Testis (tissue), 3 donors: ENCODE measurements around the gene TRPM4. TPM values are rescaled to one million over a fixed set of nuclear protein-coding genes. Genes with fewer than 3 reads are reported as not detected.
A peak's percentile ranks its signal among the peaks of the same experiment; 100 is the strongest.
"Not testable (repeated sequence)": the region's sequence is repeated elsewhere in the genome, so short reads cannot be mapped to it uniquely, and the experiment has no call there.

ENCODE experiments used
- DNase-seq: peaks from one replicate; pipeline ENCODE4 v3.0.0-alpha.2; 2019
- H3K27ac ChIP-seq, 2 donors: fragments of 200-600 bp; sonication (generic); one replicate each; pipeline ENCODE4 v1.5.1; 2019
- H3K27me3 ChIP-seq: fragments of 200-600 bp; sonication (generic); one replicate; pipeline ENCODE4 v1.5.1; 2019
- H3K36me3 ChIP-seq: fragments of 200-600 bp; sonication (generic); one replicate; pipeline ENCODE4 v1.5.1; 2017; ENCODE audit warnings: low read depth; ENCODE audit errors: missing control alignments
- H3K4me1 ChIP-seq: fragments of 200-600 bp; sonication (generic); one replicate; pipeline ENCODE4 v1.5.1; 2019
- H3K4me3 ChIP-seq, 2 donors: fragments of 200-600 bp; sonication (generic); one replicate each; pipeline ENCODE4 v1.5.1; 2017 to 2019
- H3K9me3 ChIP-seq: fragments of 200-600 bp; sonication (generic); one replicate; pipeline ENCODE4 v1.5.1; 2017
- CTCF ChIP-seq, 3 experiments: fragments of 450-650 bp in 2 of 3; fragments of 200-600 bp in 1 of 3; sonication (generic) in 1 of 3; IDR thresholded peaks; one replicate each; pipeline ENCODE4 v1.5.1; 2016 to 2019; ENCODE audit warnings: antibody characterized with exemption in 3 of 3, mild to moderate bottlenecking in 2 of 3, moderate library complexity in 1 of 3
- POLR2A ChIP-seq: fragments of 450-650 bp; IDR thresholded peaks from one replicate; pipeline ENCODE4 v1.6.1; 2017; ENCODE audit warnings: antibody characterized with exemption, mild to moderate bottlenecking, moderate library complexity
- WGBS, 2 donors: methylation state at CpG; one replicate each; pipeline ENCODE4 v1.1.5; 2018; 5-methylcytosine and 5-hydroxymethylcytosine counted together
- intact Hi-C: fragments of 100-400 bp; cut with DNase I; formaldehyde crosslinking; loops from one replicate; pipeline ENCODE4 v1.15.1; 2023; ENCODE audit warnings: low total_unique reads
- polyA plus RNA-seq: library from polyadenylated mRNA; stranded (reverse); fragments of 350-450 nt; fragmentation: Illumina TruSeq; extraction: RNeasy Lipid Tissue Mini Kit (QIAGEN cat#74804); gene quantifications from one replicate; pipeline ENCODE4 v1.2.3, GENCODE V29; 2014; ENCODE audit warnings: low read depth, low replicate concordance; ENCODE audit not compliant: insufficient read depth
- total RNA-seq, 2 donors: library from RNA; depleted of rRNA; stranded (reverse); fragments of >200 nt; gene quantifications; one replicate each; pipeline ENCODE4 v1.2.3, GENCODE V29; 2016

The TRPM4 gene
- total and polyA plus RNA-seq, 3 donors from 2014 or later, result 16.0 to 45.7 (median 30.5) TPM

DNA sequence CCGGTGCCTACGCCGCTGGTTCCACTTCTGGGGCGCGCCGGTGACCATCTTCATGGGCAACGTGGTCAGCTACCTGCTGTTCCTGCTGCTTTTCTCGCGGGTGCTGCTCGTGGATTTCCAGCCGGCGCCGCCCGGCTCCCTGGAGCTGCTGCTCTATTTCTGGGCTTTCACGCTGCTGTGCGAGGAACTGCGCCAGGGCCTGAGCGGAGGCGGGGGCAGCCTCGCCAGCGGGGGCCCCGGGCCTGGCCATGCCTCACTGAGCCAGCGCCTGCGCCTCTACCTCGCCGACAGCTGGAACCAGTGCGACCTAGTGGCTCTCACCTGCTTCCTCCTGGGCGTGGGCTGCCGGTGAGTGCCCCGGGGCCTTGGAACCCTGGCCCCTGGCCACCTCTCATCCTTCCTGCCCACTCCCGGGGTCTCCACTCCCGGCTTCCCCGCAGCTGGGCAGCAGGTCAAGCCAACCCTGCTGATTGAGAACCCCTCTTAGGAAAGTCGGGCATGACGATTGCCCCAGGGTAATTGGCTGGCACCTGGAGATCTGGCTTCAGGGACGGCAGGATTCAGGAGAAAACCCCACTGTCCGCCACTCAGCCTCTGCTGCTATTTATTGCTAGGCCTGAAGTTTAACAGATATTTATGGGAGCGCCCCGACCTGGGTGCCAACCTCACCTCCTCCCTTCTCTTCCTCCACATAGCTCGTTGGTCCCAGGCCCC lies 39.1 kb downstream of the TRPM4 start:
- H3K4me3 ChIP-seq, result peak overlapping the region in 1 of 2 donors; percentile 21
- 50 to 60% methylated on average over 6 to 40 of the region's 40 CpGs for WGBS, 2 donors
- H3K27me3 ChIP-seq, result no peaks in the 10 kb centered on the region
- no peak overlapping the region for H3K27ac ChIP-seq
- intact Hi-C loops, result no loop called here
- peaks cover 2% of the 10 kb centered on the region for H3K36me3 ChIP-seq
- no peaks in the 10 kb centered on the region for H3K9me3 ChIP-seq
- H3K4me1 ChIP-seq, result no peaks in the 10 kb centered on the region
- no peak for DNase-seq
- TF ChIP-seq POLR2A, result no peak
- TF ChIP-seq CTCF (IDR thresholded peaks at IDR 0.05), result no peak

DNA sequence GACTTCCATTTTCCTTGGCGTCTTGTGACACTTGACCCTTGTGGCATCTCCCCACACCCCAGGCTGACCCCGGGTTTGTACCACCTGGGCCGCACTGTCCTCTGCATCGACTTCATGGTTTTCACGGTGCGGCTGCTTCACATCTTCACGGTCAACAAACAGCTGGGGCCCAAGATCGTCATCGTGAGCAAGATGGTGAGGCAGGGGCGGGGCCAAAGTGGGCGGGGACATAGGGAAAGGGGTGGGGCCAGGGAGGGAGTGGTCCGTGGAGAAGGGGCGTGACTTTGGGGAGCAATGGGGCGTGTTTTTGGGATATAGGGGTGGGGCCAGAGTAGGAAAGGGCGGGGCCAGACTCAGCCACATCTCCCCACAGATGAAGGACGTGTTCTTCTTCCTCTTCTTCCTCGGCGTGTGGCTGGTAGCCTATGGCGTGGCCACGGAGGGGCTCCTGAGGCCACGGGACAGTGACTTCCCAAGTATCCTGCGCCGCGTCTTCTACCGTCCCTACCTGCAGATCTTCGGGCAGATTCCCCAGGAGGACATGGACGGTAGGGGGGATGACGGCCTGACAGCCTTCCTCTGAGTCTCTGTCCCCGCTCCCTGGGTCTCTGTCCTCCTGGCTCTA lies 42.8 kb downstream of the TRPM4 start:
- WGBS, 2 donors, result 69 to 71% methylated on average over 29 of the region's 29 CpGs
- no peak for TF ChIP-seq POLR2A
- no peak for TF ChIP-seq CTCF (IDR thresholded peaks at IDR 0.05)
- intact Hi-C loops, result loop anchor here (10.0 kb wide), 1 partner anchor 126 kb away; the partner anchor contains the start of gene KCNA7

GRCh38 chr19:49201042-49201441 lies 43.5 kb downstream of the TRPM4 start:
- TF ChIP-seq CTCF (IDR thresholded peaks at IDR 0.05), result no peak
- TF ChIP-seq POLR2A, result no peak
- H3K9me3 ChIP-seq, result no peaks in the 10 kb centered on the region
- WGBS, 2 donors, result 68 to 76% methylated on average over 7 of the region's 7 CpGs
- H3K4me3 ChIP-seq, result no peak overlapping the region
- no peaks in the 10 kb centered on the region for H3K4me1 ChIP-seq
- H3K36me3 ChIP-seq, result no peaks in the 10 kb centered on the region
- DNase-seq, result no peak
- H3K27me3 ChIP-seq, result no peaks in the 10 kb centered on the region
- H3K27ac ChIP-seq, result no peak overlapping the region
- intact Hi-C loops, result loop anchor here (10.0 kb wide), 1 partner anchor 126 kb away; the partner anchor contains the start of gene KCNA7

More for the DNA sequence above, 42.8 kb downstream of the TRPM4 start:
- no peak overlapping the region for H3K27ac ChIP-seq
- H3K9me3 ChIP-seq, result no peaks in the 10 kb centered on the region
- DNase-seq, result peak; percentile 72
- no peaks in the 10 kb centered on the region for H3K36me3 ChIP-seq
- peak overlapping the region in 1 of 2 donors; percentile 5 for H3K4me3 ChIP-seq
- no peaks in the 10 kb centered on the region for H3K27me3 ChIP-seq
- H3K4me1 ChIP-seq, result no peaks in the 10 kb centered on the region

DNA sequence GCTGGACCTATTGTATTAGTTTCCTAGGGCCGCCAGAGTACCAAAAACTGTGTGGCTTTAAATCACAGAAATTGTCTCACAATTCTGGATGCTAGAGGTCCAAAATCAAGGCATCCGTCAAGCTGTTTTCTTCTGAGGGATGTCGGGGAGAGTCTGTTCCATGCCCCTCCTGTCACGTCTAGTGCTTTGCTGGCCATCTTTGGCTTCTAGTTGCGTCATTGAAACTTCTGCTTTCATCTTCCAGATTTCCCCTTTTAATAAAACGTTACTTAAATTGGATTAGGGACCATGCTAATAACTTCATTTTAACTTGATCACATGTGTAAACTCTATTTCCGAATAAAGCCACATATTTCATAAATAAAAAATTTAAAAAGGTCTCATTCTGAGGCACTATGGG lies 47.5 kb downstream of the TRPM4 start:
- H3K36me3 ChIP-seq, result no peaks in the 10 kb centered on the region
- 87 to 89% methylated on average over 7 of the region's 7 CpGs for WGBS, 2 donors
- TF ChIP-seq CTCF (IDR thresholded peaks at IDR 0.05) (no peak), POLR2A (no peak)
- peaks cover 4% of the 10 kb centered on the region for H3K4me1 ChIP-seq
- H3K27me3 ChIP-seq, result no peaks in the 10 kb centered on the region
- intact Hi-C loops, result loop anchor here (10.0 kb wide), 1 partner anchor 130 kb away; the partner anchor contains the start of gene KCNA7
- H3K4me3 ChIP-seq, result no peak overlapping the region
- no peak overlapping the region for H3K27ac ChIP-seq
- no peak for DNase-seq
- H3K9me3 ChIP-seq, result no peaks in the 10 kb centered on the region

DNA sequence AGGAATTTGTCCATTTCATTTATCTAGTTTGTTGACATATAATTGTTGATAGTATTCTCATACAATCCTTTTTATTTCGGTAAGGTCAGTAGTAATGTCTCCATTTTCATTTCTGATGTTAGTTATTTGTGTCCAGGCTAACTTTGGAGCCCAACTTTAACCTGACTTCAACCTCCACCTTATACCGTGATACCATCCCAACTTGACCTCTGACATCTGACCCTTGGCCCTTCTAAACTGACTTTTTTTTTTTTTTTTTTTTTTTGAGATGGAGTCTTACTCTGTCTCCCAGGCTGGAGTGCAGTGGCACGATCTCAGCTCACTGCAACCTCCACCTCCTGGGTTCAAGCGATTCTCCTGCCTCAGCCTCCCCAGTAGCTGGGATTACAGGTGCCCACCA lies 51.9 kb downstream of the TRPM4 start:
- H3K27me3 ChIP-seq, H3K4me1 ChIP-seq, H3K4me3 ChIP-seq, H3K9me3 ChIP-seq, DNase-seq, H3K36me3 ChIP-seq, H3K27ac ChIP-seq: not testable (repeated sequence)
- intact Hi-C loops, result loop anchor here (10.0 kb wide), 1 partner anchor 135 kb away; the partner anchor contains the start of gene KCNA7
- 82 to 89% methylated on average over 4 of the region's 4 CpGs for WGBS, 2 donors
